ENCODE measurements around the gene POLDIP3.

POLDIP3 gene, protein sequence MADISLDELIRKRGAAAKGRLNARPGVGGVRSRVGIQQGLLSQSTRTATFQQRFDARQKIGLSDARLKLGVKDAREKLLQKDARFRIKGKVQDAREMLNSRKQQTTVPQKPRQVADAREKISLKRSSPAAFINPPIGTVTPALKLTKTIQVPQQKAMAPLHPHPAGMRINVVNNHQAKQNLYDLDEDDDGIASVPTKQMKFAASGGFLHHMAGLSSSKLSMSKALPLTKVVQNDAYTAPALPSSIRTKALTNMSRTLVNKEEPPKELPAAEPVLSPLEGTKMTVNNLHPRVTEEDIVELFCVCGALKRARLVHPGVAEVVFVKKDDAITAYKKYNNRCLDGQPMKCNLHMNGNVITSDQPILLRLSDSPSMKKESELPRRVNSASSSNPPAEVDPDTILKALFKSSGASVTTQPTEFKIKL
- 0.36 to 1.8 (median 0.68) reads per million in 9 experiments for total RNA-seq

DNA sequence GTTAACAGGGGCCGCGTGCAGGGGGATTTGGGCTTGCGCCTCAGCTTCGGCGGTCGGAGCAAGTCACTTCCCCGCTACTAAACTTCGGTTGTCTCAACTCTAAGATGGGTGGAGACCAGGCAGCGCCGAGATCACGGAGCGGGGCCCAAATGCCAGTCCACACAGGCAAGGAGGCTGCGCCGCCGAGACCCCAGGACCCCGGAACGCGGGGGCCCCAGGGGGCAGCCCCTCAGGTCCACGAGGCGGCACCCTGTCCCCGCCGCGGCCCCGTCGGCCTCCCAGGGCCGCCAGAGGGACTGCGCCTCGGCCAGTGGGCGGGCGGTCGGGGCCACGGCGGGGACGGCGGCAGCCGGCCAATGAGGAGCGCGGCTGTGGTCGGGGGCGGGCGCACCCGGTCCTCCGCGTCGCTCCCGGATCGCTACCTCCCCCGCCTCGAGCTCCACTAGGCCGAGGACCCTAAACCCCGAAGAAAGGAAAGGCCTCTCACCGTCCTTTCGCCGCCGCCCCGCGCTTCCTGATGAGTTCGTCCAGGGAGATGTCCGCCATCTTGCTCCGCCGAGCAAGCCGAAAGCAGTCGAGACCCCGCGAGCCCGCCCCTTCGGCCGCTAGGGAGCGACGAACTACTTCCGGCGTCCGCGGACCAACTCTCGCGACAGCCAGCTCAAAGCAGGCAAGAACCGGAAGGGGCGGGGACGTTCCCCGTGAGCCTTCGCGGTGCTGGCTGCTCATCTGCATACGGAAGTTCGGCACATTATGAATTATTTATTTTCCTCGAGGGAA lies at the start of gene POLDIP3:
Gene POLDIP3 (minus strand): TSS at position 572 of the 780 bp plus-strand sequence. CDS start 26 bp downstream, at position 546.
- Mint-ChIP-seq H3K4me1 (ENCODE audit: low read depth in 2 of 2) (peaks cover 46 to 51% of the 10 kb centered on the region in 2 donors), H3K36me3 (ENCODE audit: insufficient read depth) (peaks cover 63% of the 10 kb centered on the region), H3K27me3 (no peaks in the 10 kb centered on the region), H3K9me3 (no peaks in the 10 kb centered on the region), H3K27ac (peak within 1 kb of the TSS; percentile 100), H3K4me3 (peak within 1 kb of the TSS; percentile 97 to 98)
- ATAC-seq (replicated peaks): peak; percentile 74
- DNase-seq: peak; percentile 98

DNA sequence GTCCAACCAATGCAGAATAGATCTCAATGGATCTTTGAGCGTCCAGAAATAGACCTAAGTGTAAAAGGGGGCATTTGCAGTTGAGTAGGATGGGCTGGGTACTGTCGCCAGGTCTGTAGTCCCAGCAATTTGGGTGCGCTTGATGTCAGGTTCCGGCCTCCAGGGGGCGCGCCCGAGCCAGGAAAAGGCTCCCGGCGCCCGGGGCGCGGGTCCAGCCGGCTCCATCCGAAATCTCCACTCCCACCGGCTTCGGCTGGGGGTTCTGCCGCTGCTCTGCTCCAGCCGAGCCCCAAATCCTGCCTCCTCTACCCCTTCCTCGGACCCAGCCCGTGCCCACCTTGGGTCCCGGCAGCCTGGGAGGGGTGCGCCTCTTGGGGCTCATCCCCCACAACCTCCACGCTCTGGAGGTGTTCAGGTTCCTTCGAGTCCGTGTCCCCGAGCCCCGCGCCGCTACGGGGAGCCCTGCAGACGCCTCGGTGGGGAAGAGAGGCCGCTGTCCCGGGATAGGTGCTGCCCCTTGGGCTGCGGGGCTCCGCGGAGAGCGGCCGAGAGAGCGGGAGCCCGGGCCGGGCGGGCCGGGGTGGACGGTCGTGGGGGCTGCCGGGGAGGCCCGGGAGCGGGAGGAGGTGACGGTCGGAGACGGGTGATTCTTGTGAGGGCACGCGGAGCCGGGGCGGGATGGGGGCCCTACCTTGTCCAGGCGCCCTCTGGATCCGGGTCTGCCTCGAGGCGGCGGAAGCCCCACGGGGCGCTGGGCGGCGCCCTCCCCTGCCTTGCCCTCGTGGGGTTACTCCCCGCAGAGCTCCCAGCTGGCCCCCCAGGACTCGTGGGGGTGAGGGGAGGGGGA lies 47.5 kb upstream of the POLDIP3 start:
- ATAC-seq (replicated peaks) (peak; percentile 79), DNase-seq (peak; percentile 77 to 83 (median 79))
- H3K27ac Mint-ChIP-seq: no peak overlapping the region

DNA sequence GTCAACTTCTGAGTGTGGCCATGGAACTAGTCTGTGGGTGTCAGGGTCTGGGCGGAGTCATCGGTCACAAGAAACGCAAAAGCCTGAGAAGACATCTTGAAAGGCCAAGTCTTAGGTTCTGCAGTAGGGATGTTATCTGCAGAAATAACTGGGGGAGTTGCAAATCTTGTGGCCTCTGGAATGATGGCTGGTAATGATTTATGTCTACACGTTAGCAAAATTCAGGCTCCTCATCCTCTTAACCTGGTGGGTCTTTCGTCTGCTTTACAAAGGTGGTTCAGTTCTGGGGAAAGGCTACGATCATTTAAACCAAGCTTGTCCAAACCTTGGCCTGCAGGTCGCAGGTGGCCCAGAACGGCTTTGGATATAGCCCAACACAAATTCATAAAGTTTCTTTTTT lies 41.9 kb upstream of the POLDIP3 start:
- H3K36me3 Mint-ChIP-seq (ENCODE audit: insufficient read depth): peaks cover 5% of the 10 kb centered on the region
- ATAC-seq (replicated peaks) (no peak), DNase-seq (no peak)
- H3K27me3 Mint-ChIP-seq: peaks cover 0 to 19% of the 10 kb centered on the region in 2 donors
- no peak overlapping the region for H3K27ac Mint-ChIP-seq
- H3K9me3 Mint-ChIP-seq: no peaks in the 10 kb centered on the region
- peaks cover 0 to under 1% of the 10 kb centered on the region in 2 donors for H3K4me1 Mint-ChIP-seq (ENCODE audit: low read depth in 2 of 2)
- no peak overlapping the region for H3K4me3 Mint-ChIP-seq

More for the DNA sequence above, 47.5 kb upstream of the POLDIP3 start:
- Mint-ChIP-seq H3K4me1 (ENCODE audit: low read depth in 2 of 2) (peaks cover 0 to 2% of the 10 kb centered on the region in 2 donors), H3K27me3 (peaks cover 0 to 7% of the 10 kb centered on the region in 2 donors), H3K9me3 (no peaks in the 10 kb centered on the region), H3K36me3 (ENCODE audit: insufficient read depth) (no peaks in the 10 kb centered on the region), H3K4me3 (peak overlapping the region; percentile 69 to 72)

DNA sequence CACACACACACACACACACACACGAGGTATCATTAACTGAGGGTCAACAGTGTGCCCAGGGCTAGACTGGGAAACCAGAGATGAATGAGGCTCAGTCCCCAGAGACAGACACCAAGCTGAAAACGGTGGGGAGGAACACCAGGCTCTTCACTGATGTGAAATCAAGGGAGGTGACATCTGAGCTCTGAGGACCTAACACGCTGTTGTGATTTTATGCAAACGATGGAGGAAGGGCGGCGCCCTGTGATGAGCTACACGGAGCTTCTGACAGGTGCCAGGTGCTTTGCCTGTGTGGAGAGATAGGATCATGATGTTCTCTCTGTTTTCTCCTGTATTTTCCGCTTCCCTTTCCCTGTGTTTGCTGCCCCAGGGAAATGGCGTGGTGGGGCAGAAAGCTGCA lies 41.0 kb upstream of the POLDIP3 start:
- no peaks in the 10 kb centered on the region for H3K9me3 Mint-ChIP-seq
- H3K36me3 Mint-ChIP-seq (ENCODE audit: insufficient read depth): peaks cover 5% of the 10 kb centered on the region
- H3K4me3 Mint-ChIP-seq: no peak overlapping the region
- H3K27me3 Mint-ChIP-seq: peaks cover 0 to 19% of the 10 kb centered on the region in 2 donors
- ATAC-seq (replicated peaks) (peak; percentile 43), DNase-seq (no peak)
- no peaks in the 10 kb centered on the region for H3K4me1 Mint-ChIP-seq (ENCODE audit: low read depth in 2 of 2)
- no peak overlapping the region for H3K27ac Mint-ChIP-seq

DNA sequence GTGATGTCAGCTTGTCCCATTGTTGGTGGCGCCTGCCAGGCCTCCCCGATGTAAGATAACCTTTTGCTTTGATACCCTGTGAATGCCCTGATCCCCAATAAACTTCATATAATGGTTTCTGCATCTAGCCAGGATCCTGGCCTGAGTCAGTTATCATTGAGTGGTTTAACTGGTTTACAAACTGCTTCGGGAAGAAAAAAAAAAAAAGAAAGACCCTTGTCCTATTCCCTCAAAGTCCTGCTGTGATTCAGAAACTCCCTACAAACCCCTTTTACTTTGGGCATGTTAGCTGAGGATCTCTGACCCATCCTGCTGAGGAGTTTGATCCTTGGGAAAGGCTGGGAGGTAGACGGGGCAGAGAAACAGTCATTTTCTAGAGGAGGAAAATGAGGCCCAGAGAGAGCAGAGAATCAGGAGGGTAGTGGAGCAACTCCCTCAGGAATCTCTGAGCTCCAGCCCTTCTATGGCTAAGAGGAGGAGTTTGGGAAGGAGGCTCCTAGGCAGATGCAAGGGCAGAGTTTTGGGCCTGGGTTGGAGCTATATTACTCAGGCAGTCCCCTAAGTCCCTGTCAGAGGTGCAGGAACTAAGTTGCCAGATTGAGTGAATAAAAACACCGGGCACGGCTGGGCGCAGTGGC lies 39.9 kb upstream of the POLDIP3 start:
- no peak overlapping the region for H3K27ac Mint-ChIP-seq
- no peak for DNase-seq

DNA sequence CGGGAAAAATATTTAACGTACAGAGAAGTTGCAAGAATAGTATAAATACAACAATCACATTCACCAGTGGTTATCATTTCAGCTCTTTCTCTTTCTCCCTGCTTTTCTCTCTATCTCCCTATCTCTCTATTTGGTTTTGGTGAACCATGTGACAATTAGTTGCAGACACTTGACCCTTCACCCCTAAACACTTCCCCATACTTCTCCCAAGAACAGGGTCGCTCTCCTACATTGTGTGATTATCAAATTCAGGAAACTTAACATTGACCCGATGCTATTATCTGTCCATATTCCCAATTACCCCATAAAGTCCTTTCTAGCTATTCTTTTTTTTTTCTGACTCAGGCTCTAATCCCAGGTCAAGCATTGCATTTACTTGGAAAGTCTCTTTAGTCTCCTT lies 39.3 kb upstream of the POLDIP3 start:
- DNase-seq (no peak), ATAC-seq (replicated peaks) (no peak)
- Mint-ChIP-seq H3K9me3 (no peaks in the 10 kb centered on the region), H3K4me1 (ENCODE audit: low read depth in 2 of 2) (no peaks in the 10 kb centered on the region), H3K36me3 (ENCODE audit: insufficient read depth) (peaks cover 19% of the 10 kb centered on the region), H3K27ac (no peak overlapping the region), H3K4me3 (no peak overlapping the region), H3K27me3 (peaks cover 0 to 19% of the 10 kb centered on the region in 2 donors)

More for the DNA sequence above, 39.9 kb upstream of the POLDIP3 start:
- Mint-ChIP-seq H3K4me3 (no peak overlapping the region), H3K27me3 (peaks cover 0 to 19% of the 10 kb centered on the region in 2 donors), H3K4me1 (ENCODE audit: low read depth in 2 of 2) (no peaks in the 10 kb centered on the region), H3K36me3 (ENCODE audit: insufficient read depth) (peaks cover 16% of the 10 kb centered on the region), H3K9me3 (no peaks in the 10 kb centered on the region)
- no peak for ATAC-seq (replicated peaks)

DNA sequence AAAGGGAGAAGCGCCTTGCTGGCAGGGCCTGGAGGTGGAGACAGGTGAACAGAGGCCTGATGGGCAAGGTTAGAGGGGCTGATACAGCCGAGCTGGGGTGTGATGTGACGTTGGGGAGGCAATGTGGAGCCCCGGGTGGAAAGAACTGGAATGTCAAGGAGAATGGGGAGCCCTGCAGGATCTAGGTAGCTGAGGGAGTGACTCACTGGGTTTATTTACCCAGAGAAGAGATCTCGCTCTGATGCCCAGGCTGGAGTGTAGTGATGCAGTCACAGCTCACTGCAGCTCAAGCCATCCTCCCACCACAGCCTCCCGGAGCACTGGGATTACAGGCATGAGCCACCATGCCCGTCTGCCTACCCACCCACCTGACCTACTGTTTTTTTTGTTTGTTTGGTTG lies 36.5 kb upstream of the POLDIP3 start:
- peaks cover 27% of the 10 kb centered on the region for H3K36me3 Mint-ChIP-seq (ENCODE audit: insufficient read depth)

DNA sequence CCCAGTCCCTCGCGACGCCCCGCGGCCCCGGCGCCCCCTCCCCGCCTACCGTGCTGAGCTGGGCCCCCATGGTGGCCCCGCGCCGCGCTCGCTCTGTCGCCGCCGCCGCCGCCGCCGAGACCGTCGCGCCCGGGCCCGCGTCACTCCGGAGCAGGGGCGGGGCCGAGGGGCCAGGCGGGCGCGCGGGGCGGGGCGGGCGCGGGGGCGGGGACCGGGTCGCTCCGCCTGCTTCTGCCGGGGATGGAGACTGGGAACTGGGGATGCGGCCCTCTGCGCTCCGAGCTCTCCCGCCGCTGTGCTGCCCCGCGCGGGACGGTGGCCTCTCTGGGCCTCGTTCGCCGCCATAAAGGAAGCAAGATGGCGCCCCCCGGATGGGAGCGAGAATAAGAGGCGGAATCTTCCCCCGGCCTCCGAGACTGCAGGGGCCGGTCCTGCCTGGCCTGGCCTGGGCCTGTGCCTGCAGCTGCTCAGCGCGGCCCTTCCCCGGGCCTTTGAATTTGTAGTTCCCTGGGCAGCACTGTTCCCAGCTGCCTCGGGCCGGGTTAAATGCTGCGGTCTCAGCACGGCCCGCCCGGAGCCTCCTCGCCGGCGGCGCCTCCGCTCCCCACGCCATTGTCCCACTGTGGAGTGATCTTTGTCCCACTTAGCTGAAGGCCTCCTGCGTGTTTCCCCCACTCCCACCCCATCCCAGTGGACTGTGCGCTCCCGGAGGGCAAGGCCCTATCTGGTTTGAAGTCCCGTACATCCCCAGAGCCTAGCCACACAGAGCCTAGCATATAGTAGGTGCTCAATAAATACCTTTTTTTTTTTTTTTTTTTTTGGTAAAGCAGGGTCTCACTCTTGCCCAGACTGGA lies 34.8 kb upstream of the POLDIP3 start, which contains the start of gene CYB5R3:
Gene CYB5R3 (minus strand): TSS at position 147 of the 854 bp plus-strand sequence. CDS start 77 bp downstream, at position 70.
- Mint-ChIP-seq H3K27ac (peak within 1 kb of the TSS; percentile 77 to 99), H3K9me3 (no peaks in the 10 kb centered on the region), H3K4me1 (ENCODE audit: low read depth in 2 of 2) (peaks cover 21 to 28% of the 10 kb centered on the region in 2 donors), H3K4me3 (peak within 1 kb of the TSS; percentile 77 to 98), H3K27me3 (no peaks in the 10 kb centered on the region), H3K36me3 (ENCODE audit: insufficient read depth) (peaks cover 23% of the 10 kb centered on the region)
- DNase-seq: peak; percentile 61 to 68 (median 65)
- ATAC-seq (replicated peaks): peak; percentile 73

More for the DNA sequence above, 36.5 kb upstream of the POLDIP3 start:
- peaks cover 0 to 6% of the 10 kb centered on the region in 2 donors for H3K27me3 Mint-ChIP-seq
- peak overlapping the region in 1 of 2 donors; percentile 77 for H3K4me3 Mint-ChIP-seq
- H3K4me1 Mint-ChIP-seq (ENCODE audit: low read depth in 2 of 2): peaks cover 12 to 16% of the 10 kb centered on the region in 2 donors
- ATAC-seq (replicated peaks) (no peak), DNase-seq (no peak)
- H3K27ac Mint-ChIP-seq: peak overlapping the region in 1 of 2 donors; percentile 99
- H3K9me3 Mint-ChIP-seq: no peaks in the 10 kb centered on the region

DNA sequence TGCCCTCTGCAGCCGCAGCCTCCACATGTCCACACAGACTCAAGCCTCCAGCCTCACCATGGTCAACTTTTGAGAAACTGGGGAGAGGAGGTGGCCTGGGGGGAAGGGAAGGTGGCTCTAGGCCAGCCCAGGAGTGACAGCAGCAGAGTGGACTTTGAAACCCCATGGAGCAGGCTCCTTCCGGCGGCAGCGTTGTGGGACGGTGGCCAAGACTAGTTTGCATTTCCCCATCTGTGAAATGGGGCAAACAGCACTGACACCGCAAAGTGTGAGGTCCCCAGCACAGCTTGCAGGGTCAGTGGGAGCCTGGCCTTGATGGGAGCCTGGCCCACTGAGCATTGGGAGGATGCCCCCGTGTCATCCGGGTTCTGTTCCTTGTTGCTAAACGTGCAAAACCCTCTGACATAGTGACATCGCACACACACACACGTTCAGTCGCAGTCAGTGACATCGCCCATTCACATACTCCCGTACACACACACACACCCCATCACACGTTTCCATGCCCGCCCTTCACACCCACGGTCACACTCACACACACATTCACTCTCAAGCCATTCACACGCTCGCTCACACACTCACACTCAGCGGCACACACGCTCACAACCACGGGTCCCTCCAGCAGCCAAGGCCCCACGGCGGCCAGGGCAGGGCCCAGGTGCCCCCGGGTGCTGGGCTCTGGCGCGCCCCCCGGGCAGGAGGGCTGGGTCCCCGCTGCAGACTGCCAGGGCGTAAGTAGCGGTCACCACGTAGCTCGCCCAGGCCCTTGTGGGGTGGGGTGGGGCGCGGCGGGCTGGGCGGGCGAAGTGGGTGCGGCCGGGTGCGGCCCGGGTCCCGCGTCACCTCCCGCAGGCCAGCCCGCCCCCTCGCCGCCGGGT lies 33.9 kb upstream of the POLDIP3 start:
- ATAC-seq (replicated peaks) (peak; percentile 56), DNase-seq (peak; percentile 27 to 46 (median 30))
- Mint-ChIP-seq H3K9me3 (no peaks in the 10 kb centered on the region), H3K4me3 (peak overlapping the region; percentile 77 to 98), H3K27me3 (no peaks in the 10 kb centered on the region), H3K27ac (peak overlapping the region; percentile 77 to 99), H3K4me1 (ENCODE audit: low read depth in 2 of 2) (peaks cover 26 to 32% of the 10 kb centered on the region in 2 donors), H3K36me3 (ENCODE audit: insufficient read depth) (peaks cover 25% of the 10 kb centered on the region)

DNA sequence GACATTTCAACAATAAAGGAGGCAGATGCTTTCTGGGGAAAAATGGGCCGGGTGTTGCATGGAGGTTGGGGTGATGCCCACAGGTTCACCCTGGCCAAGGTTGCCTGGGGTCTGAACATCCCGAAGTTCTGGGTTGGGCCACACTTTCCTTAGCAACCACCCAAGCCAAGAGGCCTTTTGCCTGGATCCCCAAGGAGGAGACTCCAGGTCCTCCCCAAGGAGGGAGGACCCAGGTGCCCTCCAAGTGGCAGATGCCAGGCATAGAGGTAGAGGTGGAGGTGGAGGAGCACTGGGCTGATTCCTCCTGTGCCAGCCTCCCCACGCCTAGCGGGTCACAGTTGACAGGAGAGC lies 33.3 kb upstream of the POLDIP3 start:
- Mint-ChIP-seq H3K4me1 (ENCODE audit: low read depth in 2 of 2) (peaks cover 26 to 33% of the 10 kb centered on the region in 2 donors), H3K4me3 (peak overlapping the region; percentile 77 to 98), H3K27ac (peak overlapping the region; percentile 77 to 99), H3K9me3 (no peaks in the 10 kb centered on the region), H3K36me3 (ENCODE audit: insufficient read depth) (peaks cover 25% of the 10 kb centered on the region), H3K27me3 (no peaks in the 10 kb centered on the region)
- DNase-seq (no peak), ATAC-seq (replicated peaks) (no peak)

Data from effector memory CD8-positive, alpha-beta T cell (primary cell).